22Rv1 (cell line): ENCODE results near the gene LIN37.

Experiments used
- ZFX ChIP-seq: fragments of 450-650 bp; IDR thresholded peaks from 2 replicates; pipeline ENCODE4 v1.6.1; 2017; ENCODE audit warnings: antibody characterized with exemption, borderline replicate concordance
- TF ChIP-seq, protein P1 (sequence below): fragments of 450-650 bp; IDR thresholded peaks from 2 replicates; pipeline ENCODE4 v1.5.1; 2017; ENCODE audit warnings: mild to moderate bottlenecking

DNA sequence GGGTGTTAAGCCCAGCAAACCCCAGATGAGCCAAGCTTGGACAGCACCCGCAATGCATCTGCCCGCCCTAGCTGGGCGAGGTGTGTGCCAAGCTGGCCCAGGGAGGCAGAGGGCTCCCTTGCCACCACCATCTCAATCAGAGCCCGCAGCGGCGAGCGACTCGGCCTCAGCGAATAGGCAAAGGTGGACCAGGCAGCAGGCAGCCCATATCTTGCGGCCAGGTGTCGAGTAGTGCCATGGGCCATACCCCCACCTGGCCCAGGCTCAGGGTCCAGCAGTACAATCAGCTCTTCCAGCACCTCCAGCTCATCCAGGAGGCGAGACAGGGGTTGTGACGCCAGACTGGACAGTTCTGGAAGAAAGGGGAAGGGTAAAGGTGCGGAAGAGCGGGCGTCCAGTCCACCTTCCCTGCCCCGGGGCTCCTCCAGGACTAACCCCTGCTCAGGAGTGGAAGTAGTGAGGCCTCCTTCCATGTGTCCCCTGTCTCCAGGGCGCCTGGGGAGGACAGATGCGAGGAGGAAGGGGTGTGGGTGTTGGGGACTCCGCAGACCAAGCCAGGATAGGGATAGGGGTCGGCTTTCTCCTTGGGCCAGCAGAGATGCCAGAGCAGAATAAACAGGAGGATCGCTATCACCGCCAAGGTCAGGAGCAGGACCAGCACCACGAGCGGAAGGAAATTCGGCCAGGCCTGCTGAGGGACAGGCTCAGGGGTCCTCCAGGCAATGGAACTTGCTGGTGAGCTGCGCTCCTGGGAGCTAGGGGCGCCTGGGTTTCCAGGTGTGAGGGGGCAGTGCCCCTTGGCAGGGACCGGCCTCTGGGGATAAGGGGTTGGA lies 8.9 kb upstream of the LIN37 start:
- TF ChIP-seq, protein P1, sequence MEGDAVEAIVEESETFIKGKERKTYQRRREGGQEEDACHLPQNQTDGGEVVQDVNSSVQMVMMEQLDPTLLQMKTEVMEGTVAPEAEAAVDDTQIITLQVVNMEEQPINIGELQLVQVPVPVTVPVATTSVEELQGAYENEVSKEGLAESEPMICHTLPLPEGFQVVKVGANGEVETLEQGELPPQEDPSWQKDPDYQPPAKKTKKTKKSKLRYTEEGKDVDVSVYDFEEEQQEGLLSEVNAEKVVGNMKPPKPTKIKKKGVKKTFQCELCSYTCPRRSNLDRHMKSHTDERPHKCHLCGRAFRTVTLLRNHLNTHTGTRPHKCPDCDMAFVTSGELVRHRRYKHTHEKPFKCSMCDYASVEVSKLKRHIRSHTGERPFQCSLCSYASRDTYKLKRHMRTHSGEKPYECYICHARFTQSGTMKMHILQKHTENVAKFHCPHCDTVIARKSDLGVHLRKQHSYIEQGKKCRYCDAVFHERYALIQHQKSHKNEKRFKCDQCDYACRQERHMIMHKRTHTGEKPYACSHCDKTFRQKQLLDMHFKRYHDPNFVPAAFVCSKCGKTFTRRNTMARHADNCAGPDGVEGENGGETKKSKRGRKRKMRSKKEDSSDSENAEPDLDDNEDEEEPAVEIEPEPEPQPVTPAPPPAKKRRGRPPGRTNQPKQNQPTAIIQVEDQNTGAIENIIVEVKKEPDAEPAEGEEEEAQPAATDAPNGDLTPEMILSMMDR: no peak
- no peak for TF ChIP-seq ZFX
